Fibroblast of pulmonary artery (primary cell): ENCODE data around the gene CTNND1.

Experiments
- DNase-seq: peaks from one replicate; pipeline ENCODE4 v3.0.0-alpha.2; 2010; ENCODE audit warnings: low read depth
- H3K4me3 ChIP-seq: replicated peaks from 2 replicates; pipeline ENCODE4 v1.5.1; 2011; ENCODE audit warnings: low read depth, mild to moderate bottlenecking, control low read depth, low read length, moderate library complexity
- TF ChIP-seq, protein P1 (sequence below): IDR thresholded peaks from 2 replicates; pipeline ENCODE4 v1.5.1; 2011; ENCODE audit warnings: mild to moderate bottlenecking, control low read depth, low read length, inconsistent platforms; ENCODE audit errors: missing control alignments

The CTNND1 gene

DNA sequence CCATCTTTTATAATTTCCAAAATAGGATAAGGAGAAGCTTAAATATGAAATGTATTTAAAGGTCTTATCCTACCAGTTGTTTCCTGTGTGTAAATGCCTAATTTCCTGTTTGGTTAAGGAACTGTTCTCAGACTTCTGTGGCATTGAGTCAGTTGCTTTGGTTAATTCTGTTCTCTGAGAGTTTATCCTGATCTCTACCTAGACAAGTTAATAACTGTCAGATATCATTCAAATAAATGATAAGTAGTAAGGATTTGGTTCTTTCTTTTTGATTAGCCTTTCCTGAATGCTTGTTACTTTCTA lies 39.5 kb downstream of the CTNND1 start:
- H3K4me3 ChIP-seq = no peak overlapping the region
- TF ChIP-seq, protein P1, sequence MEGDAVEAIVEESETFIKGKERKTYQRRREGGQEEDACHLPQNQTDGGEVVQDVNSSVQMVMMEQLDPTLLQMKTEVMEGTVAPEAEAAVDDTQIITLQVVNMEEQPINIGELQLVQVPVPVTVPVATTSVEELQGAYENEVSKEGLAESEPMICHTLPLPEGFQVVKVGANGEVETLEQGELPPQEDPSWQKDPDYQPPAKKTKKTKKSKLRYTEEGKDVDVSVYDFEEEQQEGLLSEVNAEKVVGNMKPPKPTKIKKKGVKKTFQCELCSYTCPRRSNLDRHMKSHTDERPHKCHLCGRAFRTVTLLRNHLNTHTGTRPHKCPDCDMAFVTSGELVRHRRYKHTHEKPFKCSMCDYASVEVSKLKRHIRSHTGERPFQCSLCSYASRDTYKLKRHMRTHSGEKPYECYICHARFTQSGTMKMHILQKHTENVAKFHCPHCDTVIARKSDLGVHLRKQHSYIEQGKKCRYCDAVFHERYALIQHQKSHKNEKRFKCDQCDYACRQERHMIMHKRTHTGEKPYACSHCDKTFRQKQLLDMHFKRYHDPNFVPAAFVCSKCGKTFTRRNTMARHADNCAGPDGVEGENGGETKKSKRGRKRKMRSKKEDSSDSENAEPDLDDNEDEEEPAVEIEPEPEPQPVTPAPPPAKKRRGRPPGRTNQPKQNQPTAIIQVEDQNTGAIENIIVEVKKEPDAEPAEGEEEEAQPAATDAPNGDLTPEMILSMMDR = no peak
- DNase-seq = no peak

DNA sequence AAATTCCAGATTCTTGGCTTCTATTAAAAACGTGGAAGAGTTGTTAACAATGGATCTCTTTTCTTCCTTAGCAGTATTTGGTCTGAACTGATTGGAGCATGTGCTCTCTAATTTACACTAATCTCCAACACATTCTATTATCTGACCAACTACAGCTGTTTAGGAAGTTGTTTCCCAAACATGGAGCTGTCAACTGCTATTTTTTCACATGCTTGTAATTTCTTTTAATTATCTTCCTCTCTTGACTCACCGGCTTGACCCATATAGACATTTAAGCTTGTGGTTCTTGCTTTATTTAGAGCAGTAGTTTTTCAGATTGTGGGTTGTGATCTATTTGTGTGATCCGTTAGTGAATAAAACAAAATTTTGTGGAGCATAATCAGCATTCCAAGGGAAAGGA lies 40.8 kb downstream of the CTNND1 start:
- TF ChIP-seq, protein P1 = no peak
- no peak overlapping the region for H3K4me3 ChIP-seq
- DNase-seq = no peak

DNA sequence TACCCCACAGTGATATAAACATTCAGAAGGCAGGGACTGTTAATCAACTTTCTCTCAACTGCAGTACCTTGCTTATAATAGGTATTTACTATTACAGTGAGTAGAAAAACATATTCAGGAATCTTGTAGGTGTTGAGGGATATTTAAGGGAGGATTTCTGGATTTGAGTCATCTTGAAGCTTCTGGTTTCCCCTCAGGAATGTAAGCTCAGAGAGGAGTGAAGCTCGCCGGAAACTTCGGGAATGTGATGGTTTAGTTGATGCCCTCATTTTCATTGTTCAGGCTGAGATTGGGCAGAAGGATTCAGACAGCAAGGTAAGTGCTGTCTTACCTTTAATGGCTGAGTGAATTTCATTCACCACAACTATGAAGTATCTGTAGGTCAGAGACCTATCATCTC lies 42.9 kb downstream of the CTNND1 start:
- H3K4me3 ChIP-seq = no peak overlapping the region
- TF ChIP-seq, protein P1 = no peak
- DNase-seq = no peak

DNA sequence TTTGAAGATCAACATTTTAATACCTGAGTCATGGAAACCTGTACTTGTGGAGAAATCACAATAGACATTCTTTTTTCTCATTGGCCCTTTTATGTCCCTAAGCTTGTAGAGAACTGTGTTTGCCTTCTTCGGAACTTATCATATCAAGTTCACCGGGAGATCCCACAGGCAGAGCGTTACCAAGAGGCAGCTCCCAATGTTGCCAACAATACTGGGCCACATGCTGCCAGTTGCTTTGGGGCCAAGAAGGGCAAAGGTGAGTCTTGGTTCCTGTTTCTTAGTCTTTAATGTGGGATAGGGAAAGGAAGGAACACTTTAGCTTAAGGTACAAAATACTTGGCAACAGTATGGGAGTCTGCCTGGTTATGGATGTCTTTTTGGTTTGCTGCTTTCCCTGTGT lies 44.2 kb downstream of the CTNND1 start:
- no peak for DNase-seq
- no peak overlapping the region for H3K4me3 ChIP-seq
- TF ChIP-seq, protein P1 = no peak

DNA sequence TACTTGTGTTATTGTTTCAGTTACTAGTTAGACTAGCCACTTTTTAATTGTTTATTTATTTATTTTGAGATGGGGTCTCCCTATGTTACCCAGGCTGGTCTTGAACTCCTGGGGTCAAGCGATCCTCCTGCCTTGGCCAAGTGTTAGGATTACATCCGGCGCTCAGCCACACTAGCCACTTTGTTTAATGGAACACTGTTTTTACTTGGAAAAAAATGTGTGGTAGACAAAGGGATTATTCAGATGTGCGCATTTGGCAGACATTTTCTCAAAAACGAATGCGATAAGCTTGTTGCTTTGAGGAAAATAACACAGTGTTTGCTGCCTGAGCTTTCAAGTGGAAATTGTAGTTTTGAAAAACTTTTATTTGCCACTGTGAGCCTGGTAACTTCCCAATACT lies 51.0 kb downstream of the CTNND1 start:
- TF ChIP-seq, protein P1 = no peak
- no peak for DNase-seq
- H3K4me3 ChIP-seq = no peak overlapping the region

DNA sequence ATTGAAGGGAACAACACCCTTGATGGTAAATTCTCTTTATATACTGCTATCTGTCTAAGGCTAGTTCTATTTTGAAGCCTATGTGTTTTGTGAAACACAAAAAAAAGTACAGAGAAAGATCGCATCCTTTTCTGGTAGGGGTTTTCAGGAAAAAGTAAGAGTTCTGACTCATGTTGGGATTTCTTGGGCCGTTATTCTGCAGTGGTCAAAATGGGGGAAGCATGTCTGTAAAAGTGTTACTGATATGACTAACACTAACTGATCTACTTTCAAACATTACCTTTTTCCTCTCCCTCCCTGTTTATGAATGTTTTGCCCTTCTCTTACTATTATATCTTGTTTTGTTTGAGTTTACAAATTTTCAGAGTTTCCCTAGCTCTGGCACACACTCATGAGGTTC lies 53.9 kb downstream of the CTNND1 start:
- DNase-seq = no peak
- no peak overlapping the region for H3K4me3 ChIP-seq
- TF ChIP-seq, protein P1 = no peak

DNA sequence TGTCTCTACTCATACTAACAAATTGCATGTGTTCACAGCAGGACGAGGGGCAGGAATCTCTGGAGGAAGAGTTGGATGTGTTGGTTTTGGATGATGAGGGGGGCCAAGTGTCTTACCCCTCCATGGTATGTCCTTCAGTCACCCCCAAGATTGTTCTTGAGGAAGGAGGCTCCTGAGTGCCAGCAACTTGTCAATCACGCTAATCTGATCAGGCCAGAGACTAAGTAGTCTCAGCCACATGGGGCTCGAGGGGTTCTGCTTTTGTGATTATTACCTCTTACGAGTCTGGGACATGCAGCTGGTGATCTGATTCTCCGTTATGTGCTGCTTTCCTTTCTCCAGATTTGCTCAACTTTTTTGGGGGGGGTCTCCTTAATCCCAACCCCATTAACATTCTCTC lies 54.3 kb downstream of the CTNND1 start:
- TF ChIP-seq, protein P1 = no peak
- no peak overlapping the region for H3K4me3 ChIP-seq
- DNase-seq = no peak
